MM.1S (cell line): ENCODE results near the gene HP1BP3.

Experiments used
- DNase-seq: peaks from one replicate; pipeline ENCODE4 v3.0.0-alpha.2; 2015
- H2AFZ ChIP-seq: fragments of 300-600 bp; sonication (generic); 2 replicates; pipeline ENCODE4 v1.6.0; 2016; ENCODE audit warnings: antibody characterized with exemption, low read length
- H3F3A ChIP-seq: fragments of 300-600 bp; sonication (generic); 2 replicates; pipeline ENCODE4 v1.6.1; 2016; ENCODE audit warnings: mild to moderate bottlenecking, antibody characterized with exemption, low read length, moderate library complexity, mixed read lengths; ENCODE audit not compliant: insufficient read depth
- H3K27ac ChIP-seq: fragments of 300-600 bp; sonication (generic); 2 replicates; pipeline ENCODE4 v1.5.1; 2016; ENCODE audit warnings: mild to moderate bottlenecking, low read length
- H3K27me3 ChIP-seq: fragments of 300-600 bp; sonication (generic); replicated peaks from 2 replicates; pipeline ENCODE4 v1.6.0; 2016; ENCODE audit warnings: low read length; ENCODE audit not compliant: insufficient read depth
- H3K36me3 ChIP-seq: fragments of 300-600 bp; sonication (generic); replicated peaks from 2 replicates; pipeline ENCODE4 v1.6.1; 2016; ENCODE audit warnings: mild to moderate bottlenecking, low read length, mixed read lengths; ENCODE audit not compliant: insufficient read depth
- H3K4me1 ChIP-seq: fragments of 300-600 bp; sonication (generic); 2 replicates; pipeline ENCODE4 v1.6.1; 2016; ENCODE audit warnings: low read length, mixed read lengths
- H3K4me2 ChIP-seq: fragments of 300-600 bp; sonication (generic); 2 replicates; pipeline ENCODE4 v1.6.0; 2016; ENCODE audit warnings: low read depth, low read length
- H3K4me3 ChIP-seq: fragments of 300-600 bp; sonication (generic); 2 replicates; pipeline ENCODE4 v1.5.1; 2016; ENCODE audit warnings: low read length, mixed read lengths
- H3K79me2 ChIP-seq: fragments of 300-600 bp; sonication (generic); 2 replicates; pipeline ENCODE4 v1.6.1; 2016; ENCODE audit warnings: mixed run types, low read length, mixed read lengths
- H3K9ac ChIP-seq: fragments of 300-600 bp; sonication (generic); 2 replicates; pipeline ENCODE4 v1.6.1; 2016; ENCODE audit warnings: low read length, mixed read lengths
- H3K9me2 ChIP-seq: fragments of 300-600 bp; sonication (generic); replicated peaks from 2 replicates; pipeline ENCODE4 v1.6.1; 2016; ENCODE audit warnings: mild to moderate bottlenecking, low read length, mixed read lengths; ENCODE audit not compliant: insufficient read depth
- H3K9me3 ChIP-seq: fragments of 300-600 bp; sonication (generic); replicated peaks from 2 replicates; pipeline ENCODE4 v1.6.1; 2016; ENCODE audit warnings: mild to moderate bottlenecking, low read length, mixed read lengths; ENCODE audit not compliant: insufficient read depth
- H4K20me1 ChIP-seq: fragments of 300-600 bp; sonication (generic); 2 replicates; pipeline ENCODE4 v1.6.1; 2016; ENCODE audit warnings: mild to moderate bottlenecking, low read length, moderate library complexity, mixed read lengths; ENCODE audit not compliant: insufficient read depth
- EZH2 ChIP-seq: fragments of 300-600 bp; sonication (generic); optimal IDR thresholded peaks from 2 replicates; pipeline ENCODE3; 2017; ENCODE audit warnings: low read depth, mild to moderate bottlenecking, antibody characterized with exemption, low read length, mixed read lengths
- EZH2phosphoT487 ChIP-seq: fragments of 300-600 bp; sonication (generic); IDR thresholded peaks from 2 replicates; pipeline ENCODE4 v1.6.1; 2018; ENCODE audit warnings: antibody characterized with exemption, low read length
- TF ChIP-seq, protein P1 (sequence below): fragments of 300-600 bp; sonication (generic); IDR thresholded peaks from 2 replicates; pipeline ENCODE4 v1.5.1; 2016; ENCODE audit warnings: antibody characterized with exemption, low read length, mixed read lengths

Gene HP1BP3

DNA sequence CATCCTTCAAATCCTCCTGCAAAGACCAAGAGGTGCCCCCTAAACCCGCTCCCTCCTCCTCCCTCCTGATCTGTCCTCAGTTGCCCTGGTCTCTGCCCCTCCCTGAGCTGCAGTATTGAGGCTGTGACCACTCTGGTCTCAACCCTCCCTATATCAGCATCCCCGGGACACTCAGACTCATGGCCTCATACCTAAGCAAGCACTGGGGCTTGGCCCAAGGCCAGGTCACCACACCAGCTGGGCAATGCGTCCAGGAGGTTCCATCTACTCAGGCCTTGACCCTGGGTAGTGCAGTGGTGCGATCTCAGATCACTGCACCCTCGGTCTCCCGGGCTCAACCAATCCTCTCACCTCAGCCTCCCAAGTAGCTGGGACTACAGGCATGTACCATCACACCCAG is 79.0 kb downstream of the HP1BP3 start:
- TF ChIP-seq, protein P1, sequence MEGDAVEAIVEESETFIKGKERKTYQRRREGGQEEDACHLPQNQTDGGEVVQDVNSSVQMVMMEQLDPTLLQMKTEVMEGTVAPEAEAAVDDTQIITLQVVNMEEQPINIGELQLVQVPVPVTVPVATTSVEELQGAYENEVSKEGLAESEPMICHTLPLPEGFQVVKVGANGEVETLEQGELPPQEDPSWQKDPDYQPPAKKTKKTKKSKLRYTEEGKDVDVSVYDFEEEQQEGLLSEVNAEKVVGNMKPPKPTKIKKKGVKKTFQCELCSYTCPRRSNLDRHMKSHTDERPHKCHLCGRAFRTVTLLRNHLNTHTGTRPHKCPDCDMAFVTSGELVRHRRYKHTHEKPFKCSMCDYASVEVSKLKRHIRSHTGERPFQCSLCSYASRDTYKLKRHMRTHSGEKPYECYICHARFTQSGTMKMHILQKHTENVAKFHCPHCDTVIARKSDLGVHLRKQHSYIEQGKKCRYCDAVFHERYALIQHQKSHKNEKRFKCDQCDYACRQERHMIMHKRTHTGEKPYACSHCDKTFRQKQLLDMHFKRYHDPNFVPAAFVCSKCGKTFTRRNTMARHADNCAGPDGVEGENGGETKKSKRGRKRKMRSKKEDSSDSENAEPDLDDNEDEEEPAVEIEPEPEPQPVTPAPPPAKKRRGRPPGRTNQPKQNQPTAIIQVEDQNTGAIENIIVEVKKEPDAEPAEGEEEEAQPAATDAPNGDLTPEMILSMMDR, result no peak
- no peak for TF ChIP-seq EZH2phosphoT487
- no peak for TF ChIP-seq EZH2
- no peaks in the 10 kb centered on the region for H3K4me1 ChIP-seq
- H3K9ac ChIP-seq, result no peak overlapping the region
- DNase-seq, result no peak
- no peak overlapping the region for H2AFZ ChIP-seq
- no peak overlapping the region for H3K27ac ChIP-seq
- H3K9me3 ChIP-seq, result no peaks in the 10 kb centered on the region
- no peaks in the 10 kb centered on the region for H4K20me1 ChIP-seq
- H3K79me2 ChIP-seq, result no peaks in the 10 kb centered on the region
- peaks cover 71% of the 10 kb centered on the region for H3K27me3 ChIP-seq
- no peak overlapping the region for H3K4me2 ChIP-seq
- no peak overlapping the region for H3K4me3 ChIP-seq
- no peaks in the 10 kb centered on the region for H3K9me2 ChIP-seq
- no peaks in the 10 kb centered on the region for H3K36me3 ChIP-seq
- H3F3A ChIP-seq, result no peaks in the 10 kb centered on the region

DNA sequence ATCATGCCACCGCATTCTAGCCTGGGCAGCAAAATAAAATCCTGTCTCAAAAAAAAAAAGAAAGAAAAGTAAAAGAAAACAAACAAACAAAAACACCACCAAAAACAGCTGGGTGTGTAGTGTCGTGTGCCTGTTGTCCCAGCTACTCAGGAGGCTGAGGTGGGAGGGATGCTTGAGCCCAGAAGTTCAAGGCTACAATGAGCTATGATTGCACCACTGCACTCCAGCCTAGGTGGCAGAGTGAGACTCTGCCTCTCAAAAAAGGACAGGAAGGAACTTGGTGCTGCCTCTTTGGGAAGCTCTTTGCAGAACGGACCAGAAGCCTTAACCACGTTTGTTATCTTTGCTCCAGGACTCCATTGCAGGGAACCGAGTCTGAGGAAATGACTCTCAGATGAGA is 80.3 kb downstream of the HP1BP3 start:
- H3K9ac ChIP-seq, result no peak overlapping the region
- H2AFZ ChIP-seq, result no peak overlapping the region
- H3K36me3 ChIP-seq, result no peaks in the 10 kb centered on the region
- H3K27ac ChIP-seq, result no peak overlapping the region
- H3K79me2 ChIP-seq, result no peaks in the 10 kb centered on the region
- no peak for DNase-seq
- no peaks in the 10 kb centered on the region for H3K9me3 ChIP-seq
- H3K4me1 ChIP-seq, result no peaks in the 10 kb centered on the region
- no peaks in the 10 kb centered on the region for H3F3A ChIP-seq
- H3K27me3 ChIP-seq, result peaks cover 78% of the 10 kb centered on the region
- H3K9me2 ChIP-seq, result no peaks in the 10 kb centered on the region
- H3K4me3 ChIP-seq, result no peak overlapping the region
- no peak overlapping the region for H3K4me2 ChIP-seq
- TF ChIP-seq EZH2, result no peak
- no peak for TF ChIP-seq EZH2phosphoT487
- TF ChIP-seq, protein P1, result no peak
- no peaks in the 10 kb centered on the region for H4K20me1 ChIP-seq

DNA sequence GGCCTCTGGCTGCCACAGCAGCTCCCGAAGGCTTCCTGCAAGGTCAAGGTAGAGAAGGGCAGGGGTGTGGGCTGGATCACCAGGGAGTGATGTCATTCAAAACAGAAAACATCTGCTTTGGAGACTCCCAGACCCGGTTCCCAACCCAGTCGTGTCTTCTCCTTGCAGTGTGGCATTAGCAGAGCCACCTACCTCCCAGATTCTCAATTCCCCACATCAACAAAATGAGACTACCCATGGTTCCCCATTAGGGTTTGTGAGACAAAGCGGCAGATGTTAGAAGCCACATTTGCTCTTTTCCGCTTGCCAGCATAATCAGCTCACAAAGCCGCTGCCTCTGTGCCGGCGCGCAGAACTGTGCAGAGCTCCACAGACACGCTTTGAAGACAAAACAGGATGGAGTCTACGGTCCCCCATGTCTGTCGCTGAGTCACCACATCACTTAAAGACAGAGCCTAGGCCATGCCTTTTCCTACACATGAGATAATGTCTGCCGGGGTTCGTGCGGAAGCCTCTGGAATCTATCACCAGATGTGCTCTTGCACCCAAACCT is 81.8 kb downstream of the HP1BP3 start:
- Histone ChIP-seq H3K36me3 (no peaks in the 10 kb centered on the region), H4K20me1 (no peaks in the 10 kb centered on the region), H3K9ac (no peak overlapping the region), H3K27me3 (peaks cover 77% of the 10 kb centered on the region), H3K27ac (no peak overlapping the region), H3K4me1 (no peaks in the 10 kb centered on the region), H2AFZ (no peak overlapping the region), H3K4me2 (no peak overlapping the region), H3K9me3 (no peaks in the 10 kb centered on the region), H3K9me2 (no peaks in the 10 kb centered on the region), H3K4me3 (no peak overlapping the region), H3K79me2 (no peaks in the 10 kb centered on the region), H3F3A (no peaks in the 10 kb centered on the region)
- TF ChIP-seq EZH2phosphoT487 (no peak), EZH2 (no peak)
- TF ChIP-seq, protein P1, result no peak
- DNase-seq, result no peak
